CD14-positive monocyte (primary cell): ENCODE data around the gene POP4. TPM values are rescaled to one million over a fixed set of nuclear protein-coding genes. Genes with fewer than 3 reads are reported as not detected.

Source experiments
- DNase-seq, 3 donors: peaks; one replicate each; pipeline ENCODE4 v3.0.0-alpha.2; 2011 to 2022
- H2AFZ ChIP-seq: 2 replicates; pipeline ENCODE4 v1.6.0; 2012; ENCODE audit warnings: mild to moderate bottlenecking, low read depth, low read length, inconsistent platforms; ENCODE audit not compliant: insufficient read depth, poor library complexity, severe bottlenecking
- H3K27ac ChIP-seq, 2 donors: 1 replicate in 1 of 2; 2 replicates in 1 of 2; pipeline ENCODE4 v1.5.1; 2012 to 2013; ENCODE audit warnings: low read length in 2 of 2, control low read depth in 1 of 2, inconsistent platforms in 1 of 2, low read depth in 1 of 2, mild to moderate bottlenecking in 1 of 2
- H3K27me3 ChIP-seq, 2 donors: one replicate each; pipeline versions ENCODE4 v1.6.0 to v1.6.1; 2011 to 2013; ENCODE audit warnings: low read length in 2 of 2; ENCODE audit not compliant: control insufficient read depth in 2 of 2, insufficient read depth in 2 of 2
- H3K36me3 ChIP-seq, 2 donors: replicated peaks in 1 of 2; 1 replicate in 1 of 2; 2 replicates in 1 of 2; pipeline versions ENCODE4 v1.5.1 to v1.6.1; 2012 to 2013; ENCODE audit warnings: low read length in 2 of 2, control low read depth in 1 of 2, inconsistent platforms in 1 of 2, mild to moderate bottlenecking in 1 of 2; ENCODE audit not compliant: insufficient read depth in 2 of 2, control insufficient read depth in 1 of 2
- H3K4me1 ChIP-seq, 2 donors: 1 replicate in 1 of 2; 2 replicates in 1 of 2; pipeline versions ENCODE4 v1.5.1 to v1.6.1; 2012 to 2013; ENCODE audit warnings: low read length in 2 of 2, control low read depth in 1 of 2, inconsistent platforms in 1 of 2, mild to moderate bottlenecking in 1 of 2, moderate library complexity in 1 of 2; ENCODE audit not compliant: insufficient read depth in 2 of 2, control insufficient read depth in 1 of 2
- H3K4me2 ChIP-seq: replicated peaks from 2 replicates; pipeline ENCODE3; 2012; ENCODE audit warnings: low read length, moderate library complexity, mild to moderate bottlenecking; ENCODE audit not compliant: poor library complexity, severe bottlenecking; ENCODE audit errors: extremely low read depth
- H3K4me3 ChIP-seq, 3 experiments: fragments of 200-600 bp in 1 of 3; sonication (generic) in 1 of 3; replicated peaks in 1 of 3; 1 replicate in 2 of 3; 2 replicates in 1 of 3; pipeline ENCODE4 v1.5.1; 2011 to 2013; ENCODE audit warnings: low read length in 3 of 3, mild to moderate bottlenecking in 3 of 3, control low read depth in 2 of 3, low read depth in 2 of 3, inconsistent platforms in 1 of 3, moderate library complexity in 1 of 3
- H3K79me2 ChIP-seq: 2 replicates; pipeline ENCODE4 v1.6.0; 2012; ENCODE audit warnings: mild to moderate bottlenecking, control low read depth, inconsistent platforms, low read length, moderate library complexity; ENCODE audit not compliant: insufficient read depth
- H3K9ac ChIP-seq: 2 replicates; pipeline ENCODE4 v1.6.0; 2017; ENCODE audit warnings: low read length, mild to moderate bottlenecking; ENCODE audit not compliant: insufficient read depth, poor library complexity, severe bottlenecking
- H3K9me3 ChIP-seq, 2 donors: replicated peaks in 1 of 2; 1 replicate in 1 of 2; 2 replicates in 1 of 2; pipeline versions ENCODE4 v1.5.1 to v1.6.1; 2012 to 2013; ENCODE audit warnings: low read length in 2 of 2, control low read depth in 1 of 2; ENCODE audit not compliant: control insufficient read depth in 1 of 2, insufficient read depth in 1 of 2
- H4K20me1 ChIP-seq: 2 replicates; pipeline ENCODE4 v1.6.0; 2012; ENCODE audit warnings: mild to moderate bottlenecking, low read length, control low read depth, moderate library complexity; ENCODE audit not compliant: insufficient read depth
- H3K27ac Mint-ChIP-seq, 7 donors: one replicate each; pipeline ENCODE4 v1.8.0; 2020; ENCODE audit warnings: mild to moderate bottlenecking in 7 of 7, mixed read lengths in 7 of 7, moderate library complexity in 6 of 7, inconsistent platforms in 2 of 7
- H3K27me3 Mint-ChIP-seq, 3 donors: one replicate each; pipeline ENCODE4 v1.8.0; 2021 to 2022; ENCODE audit warnings: low read depth in 3 of 3, mild to moderate bottlenecking in 3 of 3, mixed read lengths in 3 of 3, moderate library complexity in 3 of 3, inconsistent platforms in 1 of 3
- H3K36me3 Mint-ChIP-seq, 2 donors: one replicate each; pipeline ENCODE4 v1.8.0; 2020; ENCODE audit warnings: mixed read lengths in 2 of 2, inconsistent platforms in 1 of 2, mild to moderate bottlenecking in 1 of 2
- H3K4me1 Mint-ChIP-seq: one replicate; pipeline ENCODE4 v1.8.0; 2020; ENCODE audit warnings: mild to moderate bottlenecking, mixed read lengths
- H3K4me3 Mint-ChIP-seq, 2 donors: one replicate each; pipeline ENCODE4 v1.8.0; 2020; ENCODE audit warnings: mild to moderate bottlenecking in 2 of 2, mixed read lengths in 2 of 2, moderate library complexity in 1 of 2
- H3K9me3 Mint-ChIP-seq, 7 donors: one replicate each; pipeline ENCODE4 v1.8.0; 2020 to 2022; ENCODE audit warnings: mixed read lengths in 7 of 7, mild to moderate bottlenecking in 6 of 7, moderate library complexity in 6 of 7, inconsistent platforms in 2 of 7
- WGBS: methylation state at CpG from one replicate; pipeline ENCODE4 v1.1.5; 2013; ENCODE audit warnings: missing lambda C conversion rate; ENCODE audit not compliant: insufficient coverage; 5-methylcytosine and 5-hydroxymethylcytosine counted together
- intact Hi-C, 2 donors: fragments of 100-400 bp; cut with micrococcal nuclease; formaldehyde crosslinking; loops; one replicate each; pipeline versions ENCODE4 v1.15.0 to v1.15.1; 2023
- polyA plus RNA-seq, 3 donors: library from polyadenylated mRNA; depleted of rRNA in 1 of 3; unstranded in 2 of 3; stranded (reverse) in 1 of 3; fragments of 300-500 nt in 2 of 3; fragments of >200 nt in 1 of 3; fragmentation: Illumina TruSeq in 2 of 3; gene quantifications; 1 replicate in 2 of 3; 2 replicates in 1 of 3; pipeline ENCODE4 v1.2.3, GENCODE V29; 2012 to 2021
- TF ChIP-seq, protein P1 (sequence below): fragments of 200-600 bp; IDR thresholded peaks from one replicate; pipeline ENCODE4 v1.8.0; 2022; ENCODE audit warnings: antibody characterized with exemption, mild to moderate bottlenecking

The POP4 gene
- polyA plus RNA-seq, 3 donors, result 49.9 to 162 (median 161) TPM

DNA sequence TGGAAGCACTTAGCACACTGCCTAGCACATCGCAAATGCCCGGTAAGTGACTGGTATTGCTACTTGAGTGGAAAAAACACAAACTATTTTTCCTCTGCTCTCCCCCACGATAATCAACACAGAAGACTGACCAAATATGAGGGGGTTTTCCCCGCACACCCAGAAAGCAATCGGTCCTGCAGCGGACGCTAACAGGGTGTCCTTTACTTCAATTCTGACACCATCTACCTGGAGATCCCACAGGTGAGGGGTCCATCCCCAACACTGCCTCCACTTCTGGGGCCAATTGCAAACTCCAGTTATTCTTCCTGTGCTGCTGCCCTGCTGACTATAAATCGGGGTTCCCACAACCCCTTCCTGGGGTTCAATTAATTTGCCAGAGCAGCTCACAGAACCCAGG lies 33.0 kb downstream of the POP4 start:
- TF ChIP-seq, protein P1, sequence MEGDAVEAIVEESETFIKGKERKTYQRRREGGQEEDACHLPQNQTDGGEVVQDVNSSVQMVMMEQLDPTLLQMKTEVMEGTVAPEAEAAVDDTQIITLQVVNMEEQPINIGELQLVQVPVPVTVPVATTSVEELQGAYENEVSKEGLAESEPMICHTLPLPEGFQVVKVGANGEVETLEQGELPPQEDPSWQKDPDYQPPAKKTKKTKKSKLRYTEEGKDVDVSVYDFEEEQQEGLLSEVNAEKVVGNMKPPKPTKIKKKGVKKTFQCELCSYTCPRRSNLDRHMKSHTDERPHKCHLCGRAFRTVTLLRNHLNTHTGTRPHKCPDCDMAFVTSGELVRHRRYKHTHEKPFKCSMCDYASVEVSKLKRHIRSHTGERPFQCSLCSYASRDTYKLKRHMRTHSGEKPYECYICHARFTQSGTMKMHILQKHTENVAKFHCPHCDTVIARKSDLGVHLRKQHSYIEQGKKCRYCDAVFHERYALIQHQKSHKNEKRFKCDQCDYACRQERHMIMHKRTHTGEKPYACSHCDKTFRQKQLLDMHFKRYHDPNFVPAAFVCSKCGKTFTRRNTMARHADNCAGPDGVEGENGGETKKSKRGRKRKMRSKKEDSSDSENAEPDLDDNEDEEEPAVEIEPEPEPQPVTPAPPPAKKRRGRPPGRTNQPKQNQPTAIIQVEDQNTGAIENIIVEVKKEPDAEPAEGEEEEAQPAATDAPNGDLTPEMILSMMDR, result no peak
- WGBS, result 93% methylated on average over 5 of the region's 8 CpGs
- Histone ChIP-seq H4K20me1 (no peaks in the 10 kb centered on the region), H3K27me3 (no peaks in the 10 kb centered on the region), H3K36me3 (no peaks in the 10 kb centered on the region), H3K9me3 (no peaks in the 10 kb centered on the region), H3K79me2 (no peaks in the 10 kb centered on the region), H2AFZ (no peak overlapping the region), H3K9ac (no peak overlapping the region), H3K4me1 (no peaks in the 10 kb centered on the region), H3K4me2 (no peak overlapping the region), H3K27ac (no peak overlapping the region), H3K4me3 (no peak overlapping the region)
- DNase-seq, result no peak
- no peak overlapping the region for H3K4me3 Mint-ChIP-seq
- H3K27me3 Mint-ChIP-seq, result peaks cover 0 to 3% (median 3%) of the 10 kb centered on the region in 3 donors
- no peaks in the 10 kb centered on the region for H3K9me3 Mint-ChIP-seq
- intact Hi-C loops, result no loop called here
- no peaks in the 10 kb centered on the region for H3K36me3 Mint-ChIP-seq
- no peak overlapping the region for H3K27ac Mint-ChIP-seq
- peaks cover 2% of the 10 kb centered on the region for H3K4me1 Mint-ChIP-seq

DNA sequence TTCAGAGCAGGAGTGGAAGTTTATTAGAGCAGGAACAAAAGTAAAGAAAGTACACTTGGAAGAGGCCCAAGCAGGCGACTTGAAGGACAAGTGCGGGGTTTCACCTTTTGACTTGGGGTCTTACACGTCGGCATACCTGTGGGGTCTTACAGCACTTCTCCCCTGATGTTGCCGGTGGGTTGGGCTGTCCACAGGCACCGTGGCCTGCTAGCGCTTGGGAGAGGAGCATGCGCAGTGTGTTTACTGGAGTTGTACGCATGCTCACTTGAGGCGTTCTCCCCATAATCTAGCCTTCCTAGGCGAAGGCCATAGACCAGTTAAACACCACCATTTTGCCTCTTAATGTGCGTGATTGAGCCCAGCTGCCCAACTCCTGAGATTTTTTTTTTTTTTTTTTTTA lies 34.1 kb downstream of the POP4 start:
- H2AFZ ChIP-seq, result no peak overlapping the region
- TF ChIP-seq, protein P1, result no peak
- H3K4me1 ChIP-seq, result no peaks in the 10 kb centered on the region
- Mint-ChIP-seq H3K9me3 (no peaks in the 10 kb centered on the region), H3K27ac (no peak overlapping the region), H3K36me3 (no peaks in the 10 kb centered on the region), H3K27me3 (peaks cover 1 to 3% (median 3%) of the 10 kb centered on the region in 3 donors), H3K4me3 (no peak overlapping the region), H3K4me1 (peaks cover 2% of the 10 kb centered on the region)
- WGBS, result 97% methylated on average over 7 of the region's 12 CpGs
- H3K27me3 ChIP-seq, result no peaks in the 10 kb centered on the region
- H3K9me3 ChIP-seq, result no peaks in the 10 kb centered on the region
- no peaks in the 10 kb centered on the region for H3K36me3 ChIP-seq
- intact Hi-C loops, result no loop called here
- no peak for DNase-seq
- H3K4me2 ChIP-seq, result no peak overlapping the region
- H3K4me3 ChIP-seq, result no peak overlapping the region
- H3K27ac ChIP-seq, result no peak overlapping the region
- H3K9ac ChIP-seq, result no peak overlapping the region
- no peaks in the 10 kb centered on the region for H4K20me1 ChIP-seq
- no peaks in the 10 kb centered on the region for H3K79me2 ChIP-seq
